GM18951 (cell line): ENCODE data around the gene FCHSD1.

Source experiments
- POLR2A ChIP-seq: IDR thresholded peaks from 4 replicates; pipeline ENCODE4 v1.6.1; 2011; ENCODE audit warnings: mild to moderate bottlenecking; ENCODE audit not compliant: insufficient read length, insufficient read depth; ENCODE audit errors: extremely low read depth
- in situ Hi-C: fragments of 300-500 bp; cut with MboI; formaldehyde crosslinking; loops from one replicate; pipeline ENCODE4 v1.12.0; 2022; ENCODE audit warnings: low sequenced_read_pairs, mixed read lengths, inconsistent platforms; ENCODE audit not compliant: unreplicated experiment

FCHSD1 gene

GRCh38 chr5:141650851-141651727, at the start of gene FCHSD1:
Gene FCHSD1 (minus strand): TSS chr5:141651418. CDS start chr5:141651368, 50 bp downstream.
- TF ChIP-seq POLR2A: peak; percentile 65
- in situ Hi-C loops: no loop called here

- in situ Hi-C loops: loop anchor here (25.0 kb wide), 1 partner anchor 440 kb away; no protein-coding TSS in a partner anchor
- no peak for TF ChIP-seq POLR2A
Observed at GRCh38 chr5:141697586-141697985, 46.4 kb upstream of the FCHSD1 start.

- in situ Hi-C loops: loop anchor here (25.0 kb wide), 1 partner anchor 441 kb away; no protein-coding TSS in a partner anchor
Observed at GRCh38 chr5:141696431-141696830, 45.2 kb upstream of the FCHSD1 start.

GRCh38 chr5:141695627-141696215, 44.5 kb upstream of the FCHSD1 start:
- in situ Hi-C loops: loop anchor here (25.0 kb wide), 1 partner anchor 442 kb away; no protein-coding TSS in a partner anchor
- no peak for TF ChIP-seq POLR2A

More at GRCh38 chr5:141696431-141696830, 45.2 kb upstream of the FCHSD1 start:
- no peak for TF ChIP-seq POLR2A

GRCh38 chr5:141694479-141694878, 43.3 kb upstream of the FCHSD1 start:
- in situ Hi-C loops: loop anchor here (25.0 kb wide), 1 partner anchor 443 kb away; no protein-coding TSS in a partner anchor
- no peak for TF ChIP-seq POLR2A

- in situ Hi-C loops: loop anchor here (25.0 kb wide), 1 partner anchor 444 kb away; no protein-coding TSS in a partner anchor
- TF ChIP-seq POLR2A: no peak
Observed at GRCh38 chr5:141692919-141693725, 41.9 kb upstream of the FCHSD1 start.

- in situ Hi-C loops: loop anchor here (25.0 kb wide), 1 partner anchor 445 kb away; no protein-coding TSS in a partner anchor
- no peak for TF ChIP-seq POLR2A
Observed at GRCh38 chr5:141692533-141692888, 41.3 kb upstream of the FCHSD1 start.

- in situ Hi-C loops: loop anchor here (25.0 kb wide), 1 partner anchor 445 kb away; no protein-coding TSS in a partner anchor
Observed at GRCh38 chr5:141691867-141692532, 40.8 kb upstream of the FCHSD1 start.

GRCh38 chr5:141691286-141691866, 40.2 kb upstream of the FCHSD1 start:
- no peak for TF ChIP-seq POLR2A
- in situ Hi-C loops: loop anchor here (25.0 kb wide), 1 partner anchor 446 kb away; no protein-coding TSS in a partner anchor

More at GRCh38 chr5:141691867-141692532, 40.8 kb upstream of the FCHSD1 start:
- no peak for TF ChIP-seq POLR2A

GRCh38 chr5:141686648-141687416, 35.6 kb upstream of the FCHSD1 start:
- TF ChIP-seq POLR2A: no peak
- in situ Hi-C loops: loop anchor here (25.0 kb wide), 1 partner anchor 450 kb away; no protein-coding TSS in a partner anchor

GRCh38 chr5:141685591-141685990, 34.4 kb upstream of the FCHSD1 start:
- no peak for TF ChIP-seq POLR2A

More at GRCh38 chr5:141685591-141685990, 34.4 kb upstream of the FCHSD1 start:
- in situ Hi-C loops: loop anchor here (25.0 kb wide), 1 partner anchor 452 kb away; no protein-coding TSS in a partner anchor
